HAP-1 (cell line): ENCODE measurements around the gene UBE3D.
"Not testable (repeated sequence)": the region's sequence is repeated elsewhere in the genome, so short reads cannot be mapped to it uniquely, and the experiment has no call there.

Experiments
- DNase-seq, 2 experiments: peaks; one replicate each; pipeline ENCODE4 v3.0.0-alpha.2; 2016 to 2020; ENCODE audit warnings: low spot score in 2 of 2
- H3K27me3 ChIP-seq: fragments of 250-450 bp; sonication (Bioruptor Pico); 2 replicates; pipeline ENCODE4 v1.5.1; 2020; ENCODE audit warnings: low read depth, mild to moderate bottlenecking, moderate library complexity
- H3K36me3 ChIP-seq: fragments of 250-450 bp; sonication (Bioruptor Pico); replicated peaks from 2 replicates; pipeline ENCODE4 v1.5.1; 2020; ENCODE audit warnings: mild to moderate bottlenecking
- H3K4me1 ChIP-seq: fragments of 250-450 bp; sonication (Bioruptor Pico); 2 replicates; pipeline ENCODE4 v1.5.1; 2020; ENCODE audit warnings: mild to moderate bottlenecking
- H3K4me3 ChIP-seq: fragments of 250-450 bp; sonication (Bioruptor Pico); 2 replicates; pipeline ENCODE4 v1.5.1; 2020; ENCODE audit warnings: mild to moderate bottlenecking, moderate library complexity
- H3K9me3 ChIP-seq: fragments of 250-450 bp; sonication (Bioruptor Pico); 2 replicates; pipeline ENCODE4 v1.5.1; 2020; ENCODE audit warnings: mild to moderate bottlenecking, moderate library complexity
- in situ Hi-C: fragments of 300-500 bp; cut with MboI; formaldehyde crosslinking; loops from 3 replicates; pipeline ENCODE4 v1.14.3; 2020; ENCODE audit warnings: low sequenced_read_pairs, inconsistent platforms, mixed read lengths

UBE3D gene

GRCh38 chr6:82878812-82879211, 186.8 kb downstream of the UBE3D start:
- Histone ChIP-seq H3K9me3 (no peaks in the 10 kb centered on the region), H3K4me3 (no peak overlapping the region), H3K27me3 (no peaks in the 10 kb centered on the region), H3K36me3 (no peaks in the 10 kb centered on the region), H3K4me1 (peaks cover 10% of the 10 kb centered on the region)
- no peak for DNase-seq
- in situ Hi-C loops: no loop called here

DNA sequence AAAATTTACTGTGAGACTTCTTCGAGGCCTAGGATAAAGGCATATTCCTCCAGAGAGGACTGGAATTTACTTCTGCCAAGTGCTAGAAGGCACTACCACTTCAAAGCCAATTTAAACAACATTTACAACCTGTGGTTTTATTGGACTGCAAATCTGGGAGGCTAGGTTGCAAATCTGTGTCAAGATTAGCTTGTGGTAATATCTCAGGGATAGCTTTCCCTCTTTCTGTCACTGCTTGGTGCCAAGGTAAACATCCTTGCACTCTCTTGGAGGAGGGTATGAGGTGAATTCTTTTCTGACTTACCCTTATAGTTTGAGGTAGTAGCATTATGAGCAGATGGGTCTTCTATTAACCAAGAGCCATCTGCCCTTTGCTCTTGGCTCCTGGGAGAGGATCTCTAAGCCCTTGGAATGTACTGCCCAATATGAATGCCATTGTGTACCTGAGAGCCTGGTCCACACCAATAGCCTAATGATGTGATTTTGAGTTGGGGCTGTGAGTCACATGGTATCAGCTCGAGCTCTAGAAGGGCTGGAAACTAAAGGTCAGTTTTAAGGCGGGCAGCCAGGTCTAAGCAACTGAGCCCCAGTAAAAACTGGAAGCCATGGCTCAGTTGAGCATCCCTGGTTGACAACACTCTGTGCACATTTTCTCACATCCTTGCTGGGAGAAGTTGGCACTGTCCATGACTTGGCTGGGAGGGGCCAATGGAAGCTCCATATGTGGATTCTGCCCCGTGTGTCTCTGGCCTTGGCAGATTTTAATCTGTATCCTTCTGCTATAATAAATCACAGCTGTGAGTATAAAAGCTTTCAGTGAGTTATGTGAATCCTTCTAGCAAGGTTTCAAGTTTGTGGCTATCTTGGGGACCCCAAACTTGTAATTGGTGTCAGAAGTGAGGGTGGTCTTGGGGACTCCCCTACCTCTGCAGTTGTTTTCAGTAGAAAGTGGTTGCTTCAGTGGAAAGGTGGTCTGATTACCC, 188.1 kb downstream of the UBE3D start:
- Histone ChIP-seq H3K4me1 (peaks cover 5% of the 10 kb centered on the region), H3K9me3 (no peaks in the 10 kb centered on the region), H3K27me3 (no peaks in the 10 kb centered on the region), H3K4me3 (no peak overlapping the region), H3K36me3 (no peaks in the 10 kb centered on the region)
- DNase-seq: no peak
- in situ Hi-C loops: no loop called here

GRCh38 chr6:82875573-82876185, 190.0 kb downstream of the UBE3D start:
- no peaks in the 10 kb centered on the region for H3K9me3 ChIP-seq
- no peaks in the 10 kb centered on the region for H3K4me1 ChIP-seq
- no peaks in the 10 kb centered on the region for H3K36me3 ChIP-seq
- in situ Hi-C loops: no loop called here
- DNase-seq: no peak
- H3K4me3 ChIP-seq: no peak overlapping the region
- H3K27me3 ChIP-seq: no peaks in the 10 kb centered on the region

- DNase-seq: no peak
- Histone ChIP-seq H3K4me3 (no peak overlapping the region), H3K4me1 (no peaks in the 10 kb centered on the region), H3K9me3 (no peaks in the 10 kb centered on the region), H3K27me3 (no peaks in the 10 kb centered on the region), H3K36me3 (no peaks in the 10 kb centered on the region)
- in situ Hi-C loops: no loop called here
Measured at GRCh38 chr6:82874867-82875266, 190.8 kb downstream of the UBE3D start.

DNA sequence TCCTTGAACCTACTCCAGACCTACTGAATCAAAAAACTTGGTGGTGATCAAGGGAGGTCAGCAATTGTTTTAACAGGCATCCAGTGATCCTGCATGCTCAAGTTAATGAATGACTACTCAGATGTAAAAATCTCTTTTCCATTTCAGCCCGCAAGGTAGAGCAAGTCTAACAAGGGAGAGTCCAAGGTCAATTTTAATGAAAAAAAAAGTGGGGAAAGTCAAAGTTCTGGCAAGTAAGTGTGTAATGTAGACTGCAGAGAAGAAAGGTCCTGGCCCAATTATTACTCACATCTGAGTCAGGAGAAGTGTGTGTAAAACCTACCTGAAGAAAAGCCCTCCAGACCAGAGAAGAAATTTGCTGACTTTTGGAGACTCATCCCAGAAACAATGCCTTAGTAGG, 193.5 kb downstream of the UBE3D start:
- H3K4me3 ChIP-seq: no peak overlapping the region
- no peak for DNase-seq
- H3K27me3 ChIP-seq: no peaks in the 10 kb centered on the region
- peaks cover 3% of the 10 kb centered on the region; the same call in 1 of the 2 replicates for H3K4me1 ChIP-seq
- H3K36me3 ChIP-seq: no peaks in the 10 kb centered on the region
- in situ Hi-C loops: no loop called here
- H3K9me3 ChIP-seq: no peaks in the 10 kb centered on the region

- H3K27me3 ChIP-seq: no peaks in the 10 kb centered on the region
- no peaks in the 10 kb centered on the region for H3K9me3 ChIP-seq
- no peak overlapping the region for H3K4me3 ChIP-seq
- no peaks in the 10 kb centered on the region for H3K36me3 ChIP-seq
- no peak for DNase-seq
- peaks cover 3% of the 10 kb centered on the region; the same call in 1 of the 2 replicates for H3K4me1 ChIP-seq
- in situ Hi-C loops: no loop called here
Measured at GRCh38 chr6:82870582-82871172, 195.0 kb downstream of the UBE3D start.

- Histone ChIP-seq H3K4me1 (peaks cover 6% of the 10 kb centered on the region; the same call in 1 of the 2 replicates), H3K9me3 (no peaks in the 10 kb centered on the region), H3K27me3 (no peaks in the 10 kb centered on the region), H3K36me3 (no peaks in the 10 kb centered on the region), H3K4me3 (no peak overlapping the region)
- DNase-seq: no peak
- in situ Hi-C loops: no loop called here
Measured at GRCh38 chr6:82869493-82869892, 196.1 kb downstream of the UBE3D start.

- no peaks in the 10 kb centered on the region for H3K36me3 ChIP-seq
- peaks cover 6% of the 10 kb centered on the region; the same call in 1 of the 2 replicates for H3K4me1 ChIP-seq
- no peak overlapping the region for H3K4me3 ChIP-seq
- H3K9me3 ChIP-seq: no peaks in the 10 kb centered on the region
- DNase-seq: no peak
- no peaks in the 10 kb centered on the region for H3K27me3 ChIP-seq
- in situ Hi-C loops: no loop called here
Measured at GRCh38 chr6:82867946-82868345, 197.7 kb downstream of the UBE3D start.

GRCh38 chr6:82866446-82866845, 199.2 kb downstream of the UBE3D start:
- in situ Hi-C loops: no loop called here
- H3K36me3 ChIP-seq: no peaks in the 10 kb centered on the region
- H3K4me3 ChIP-seq: no peak overlapping the region
- H3K27me3 ChIP-seq: no peaks in the 10 kb centered on the region
- peaks cover 6% of the 10 kb centered on the region; the same call in 1 of the 2 replicates for H3K4me1 ChIP-seq
- no peak for DNase-seq
- no peaks in the 10 kb centered on the region for H3K9me3 ChIP-seq

- peaks cover 6% of the 10 kb centered on the region; the same call in 1 of the 2 replicates for H3K4me1 ChIP-seq
- no peaks in the 10 kb centered on the region for H3K9me3 ChIP-seq
- DNase-seq: peak in 1 of 2 experiments; percentile 53
- no peak overlapping the region for H3K4me3 ChIP-seq
- in situ Hi-C loops: no loop called here
- no peaks in the 10 kb centered on the region for H3K27me3 ChIP-seq
- H3K36me3 ChIP-seq: no peaks in the 10 kb centered on the region
Measured at GRCh38 chr6:82865461-82865860, 200.2 kb downstream of the UBE3D start.

DNA sequence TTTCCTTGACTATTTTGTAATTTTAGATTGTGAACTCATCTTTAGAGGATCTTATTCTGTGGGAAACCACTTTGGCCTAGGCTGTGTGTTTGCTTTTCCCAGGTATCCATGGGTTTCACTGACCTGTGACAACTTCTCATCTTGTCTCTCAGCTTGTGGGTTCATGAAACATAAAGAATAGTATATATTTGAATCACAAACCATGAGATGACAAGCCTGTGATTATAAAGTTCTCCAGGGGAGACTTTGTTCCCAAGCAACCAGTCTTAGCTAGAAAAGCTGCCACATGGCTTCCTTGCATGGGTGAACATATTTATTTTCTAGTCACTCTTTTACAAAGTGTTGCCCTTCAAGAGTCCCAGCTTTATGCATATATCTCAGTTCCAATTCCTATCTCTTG, 201.9 kb downstream of the UBE3D start:
- H3K4me3 ChIP-seq: no peak overlapping the region
- peaks cover 3% of the 10 kb centered on the region; the same call in 1 of the 2 replicates for H3K4me1 ChIP-seq
- DNase-seq: no peak
- in situ Hi-C loops: no loop called here
- no peaks in the 10 kb centered on the region for H3K9me3 ChIP-seq
- no peaks in the 10 kb centered on the region for H3K36me3 ChIP-seq
- no peaks in the 10 kb centered on the region for H3K27me3 ChIP-seq

- DNase-seq: no peak
- in situ Hi-C loops: no loop called here
- H3K9me3 ChIP-seq: no peaks in the 10 kb centered on the region
- no peak overlapping the region for H3K4me3 ChIP-seq
- no peaks in the 10 kb centered on the region for H3K27me3 ChIP-seq
- H3K36me3 ChIP-seq: no peaks in the 10 kb centered on the region
- peaks cover 3% of the 10 kb centered on the region; the same call in 1 of the 2 replicates for H3K4me1 ChIP-seq
Measured at GRCh38 chr6:82862543-82862942, 203.1 kb downstream of the UBE3D start.

GRCh38 chr6:82861121-82861520, 204.5 kb downstream of the UBE3D start:
- no peak for DNase-seq
- in situ Hi-C loops: no loop called here

GRCh38 chr6:82856077-82856476, 209.6 kb downstream of the UBE3D start:
- H3K9me3 ChIP-seq, H3K36me3 ChIP-seq, in situ Hi-C loops, DNase-seq, H3K4me1 ChIP-seq, H3K27me3 ChIP-seq, H3K4me3 ChIP-seq: not testable (repeated sequence)

More at GRCh38 chr6:82861121-82861520, 204.5 kb downstream of the UBE3D start:
- Histone ChIP-seq H3K27me3 (no peaks in the 10 kb centered on the region), H3K4me3 (no peak overlapping the region), H3K36me3 (no peaks in the 10 kb centered on the region), H3K9me3 (no peaks in the 10 kb centered on the region), H3K4me1 (peaks cover 3% of the 10 kb centered on the region; the same call in 1 of the 2 replicates)
